T-helper 1 cell treated with Interleukin-12 subunit alpha and Interleukin-12 subunit beta and Interleukin-4 antibody, amounts not matched to agents 30 ng/mL and 1 ng/mL, for 36 hours (primary cell): ENCODE data around the gene STX4. TPM values are rescaled to one million over a fixed set of nuclear protein-coding genes. Genes with fewer than 3 reads are reported as not detected.

Experiments used
- intact Hi-C: fragments of 100-400 bp; cut with micrococcal nuclease; formaldehyde crosslinking; loops from one replicate; pipeline ENCODE4 v1.15.1; 2024
- total RNA-seq: library from RNA; stranded (reverse); gene quantifications from 2 replicates; pipeline ENCODE4 v1.2.3, GENCODE V29; 2022

Gene STX4
- total RNA-seq, 1 donor from 2014 or later = 93.7 TPM

GRCh38 chr16:31061813-31062440 is 28.6 kb downstream of the STX4 start:
- intact Hi-C loops = no loop called here

- intact Hi-C loops = no loop called here
These were observed 30.1 kb downstream of the STX4 start for GRCh38 chr16:31063495-31063842.

- intact Hi-C loops = loop anchor here (1.0 kb wide), 1 partner anchor 8 kb away; no protein-coding TSS in a partner anchor
These were observed 30.7 kb downstream of the STX4 start for GRCh38 chr16:31063843-31064611.

GRCh38 chr16:31064882-31065461 is 31.6 kb downstream of the STX4 start:
- intact Hi-C loops = loop anchor here (1.0 kb wide), 1 partner anchor 7 kb away; no protein-coding TSS in a partner anchor

GRCh38 chr16:31067342-31067741 is 34.0 kb downstream of the STX4 start:
- intact Hi-C loops = no loop called here

GRCh38 chr16:31071861-31072260 is 38.5 kb downstream of the STX4 start:
- intact Hi-C loops = loop anchor here (1.0 to 5.0 kb wide), 6 partner anchors 8 to 800 kb away; partner anchors contain the start of genes PRR14, RUSF1 and ZNF267

- intact Hi-C loops = loop anchor here (1.0 to 5.0 kb wide), 7 partner anchors 8 to 800 kb away; partner anchors contain the start of genes PRR14, RUSF1 and ZNF267
These were observed 39.3 kb downstream of the STX4 start for GRCh38 chr16:31072540-31073141.

- intact Hi-C loops = loop anchor here (1.0 to 5.0 kb wide), 6 partner anchors 259 to 799 kb away; partner anchors contain the start of genes PRR14, RUSF1 and ZNF267
These were observed 40.0 kb downstream of the STX4 start for GRCh38 chr16:31073142-31073969.

GRCh38 chr16:31073970-31074813 is 40.8 kb downstream of the STX4 start, which contains the start of the genes ZNF646 and ZNF668:
Gene ZNF646 (plus strand): TSS chr16:31074422. CDS start chr16:31076325, 1,903 bp downstream.
Gene ZNF668 (minus strand): TSS chr16:31074240. CDS start chr16:31064459, 9,781 bp downstream.
- intact Hi-C loops = loop anchor here (1.0 to 5.0 kb wide), 19 partner anchors 20 to 798 kb away; partner anchors contain the start of genes ARMC5, CFAP119, FBRS and FUS

- intact Hi-C loops = loop anchor here (1.0 to 5.0 kb wide), 16 partner anchors 20 to 798 kb away; partner anchors contain the start of genes ARMC5, CFAP119, FBRS and FUS
These were observed 41.4 kb downstream of the STX4 start for GRCh38 chr16:31074814-31075183.

- intact Hi-C loops = no loop called here
These were observed 43.0 kb downstream of the STX4 start for GRCh38 chr16:31076319-31076718.

- intact Hi-C loops = no loop called here
These were observed 43.7 kb downstream of the STX4 start for GRCh38 chr16:31077024-31077423.

- intact Hi-C loops = no loop called here
These were observed 44.4 kb downstream of the STX4 start for GRCh38 chr16:31077592-31078396.

GRCh38 chr16:31078597-31079341 is 45.4 kb downstream of the STX4 start:
- intact Hi-C loops = no loop called here

GRCh38 chr16:31079342-31079944 is 46.1 kb downstream of the STX4 start:
- intact Hi-C loops = no loop called here

- intact Hi-C loops = no loop called here
These were observed 46.8 kb downstream of the STX4 start for GRCh38 chr16:31080035-31080629.
